HepG2 (cell line): ENCODE results near the gene UBASH3A. TPM values are rescaled to one million over a fixed set of nuclear protein-coding genes. Genes with fewer than 3 reads are reported as not detected.

Experiments used
- ATAC-seq: fragments of 200-7000 bp; cut with Tn5 transposase; 3 replicates; pipeline ENCODE4 v1.9.1; 2020; ENCODE audit warnings: mild to moderate bottlenecking, moderate library complexity
- BruUV-seq: library from RNA; stranded (reverse); fragments of 400-500 nt; replicated peaks from 2 replicates; lab custom pipeline; 2021; lab: Mats Ljungman, UMichigan
- CTCF ChIA-PET: fragments of 300-600 bp; formaldehyde crosslinking; extraction: SDS; loops from one replicate; lab custom pipeline; 2021; ENCODE audit warnings: low total read pairs, inconsistent platforms, low intra/inter-chr PET ratio; lab: Yijun Ruan, JAX
- POLR2A ChIA-PET: fragments of 350-600 bp; sonication (Branson Sonifier 250); formaldehyde crosslinking; loops from one replicate; lab custom pipeline; 2020; ENCODE audit warnings: antibody characterized with exemption, inconsistent platforms; lab: Yijun Ruan, JAX
- DNase-seq: peaks from one replicate; pipeline ENCODE4 v3.0.0-alpha.2; 2015; ENCODE audit warnings: low spot score
- FAIRE-seq: peaks from 3 replicates; lab custom pipeline; 2011; peaks lifted over from hg19 to GRCh38; lab: Jason Lieb, UNC
- H2AFZ ChIP-seq: one replicate; pipeline ENCODE4 v1.6.1; 2011; ENCODE audit warnings: low read length, inconsistent platforms
- H3K27ac ChIP-seq: fragments of 300-600 bp; 3 replicates; pipeline ENCODE4 v1.8.0; 2011; ENCODE audit warnings: mixed run types, mild to moderate bottlenecking, mixed read lengths, low read length, inconsistent platforms; ENCODE audit not compliant: insufficient read depth; ENCODE audit errors: extremely low read length
- H3K27me3 ChIP-seq, 2 experiments: fragments of 200-600 bp in 1 of 2; 2 replicates in 1 of 2; 3 replicates in 1 of 2; pipeline versions ENCODE4 v1.6.0 to v1.8.0; 2011; ENCODE audit warnings: low read length in 2 of 2, mild to moderate bottlenecking in 2 of 2, moderate library complexity in 2 of 2, inconsistent platforms in 1 of 2; ENCODE audit not compliant: insufficient read depth in 2 of 2, control insufficient read depth in 1 of 2
- H3K36me3 ChIP-seq, 2 experiments: fragments of 200-600 bp in 1 of 2; replicated peaks in 1 of 2; 2 replicates in 1 of 2; 3 replicates in 1 of 2; pipeline versions ENCODE4 v1.5.1 to v1.8.0; 2011; ENCODE audit warnings: low read length in 2 of 2, inconsistent platforms in 1 of 2; ENCODE audit not compliant: insufficient read depth in 2 of 2, control insufficient read depth in 1 of 2
- H3K4me1 ChIP-seq: 2 replicates; pipeline ENCODE4 v1.5.1; 2012; ENCODE audit warnings: low read length, inconsistent platforms; ENCODE audit not compliant: insufficient read depth
- H3K4me2 ChIP-seq: 2 replicates; pipeline ENCODE4 v1.6.0; 2011; ENCODE audit warnings: low read depth, low read length, inconsistent platforms
- H3K4me3 ChIP-seq, 3 experiments: fragments of 200-600 bp in 1 of 3; sonication (generic), shearing (Covaris generic) in 1 of 3; replicated peaks in 1 of 3; 2 replicates each; pipeline ENCODE4 v1.5.1; 2011 to 2016; ENCODE audit warnings: low read length in 3 of 3, inconsistent platforms in 2 of 3, low read depth in 2 of 3, mild to moderate bottlenecking in 2 of 3, control low read depth in 1 of 3, mixed read lengths in 1 of 3; ENCODE audit not compliant: insufficient read depth in 1 of 3
- H3K79me2 ChIP-seq: one replicate; pipeline ENCODE4 v1.6.1; 2011; ENCODE audit warnings: low read length, inconsistent platforms; ENCODE audit not compliant: insufficient read depth
- H3K9ac ChIP-seq: 2 replicates; pipeline ENCODE4 v1.6.0; 2011; ENCODE audit warnings: mild to moderate bottlenecking, low read depth, low read length, inconsistent platforms; ENCODE audit not compliant: insufficient read depth
- H3K9me3 ChIP-seq: 2 replicates; pipeline ENCODE4 v1.5.1; 2012; ENCODE audit warnings: mild to moderate bottlenecking, low read length
- H4K20me1 ChIP-seq: 2 replicates; pipeline ENCODE4 v1.6.0; 2011; ENCODE audit warnings: inconsistent platforms, mild to moderate bottlenecking, low read length, moderate library complexity; ENCODE audit not compliant: insufficient read depth
- CREB3 ChIP-seq: sonication (generic); formaldehyde crosslinking; IDR thresholded peaks from 2 replicates; pipeline ENCODE4 v1.5.0; 2020; ENCODE audit warnings: missing genetic modification reagents
- ELF4 ChIP-seq: sonication (generic); formaldehyde crosslinking; IDR thresholded peaks from 2 replicates; pipeline ENCODE4 v1.5.0; 2020; ENCODE audit warnings: missing genetic modification reagents, mild to moderate bottlenecking, moderate library complexity, borderline replicate concordance
- KDM3A ChIP-seq: IDR thresholded peaks from 2 replicates; pipeline ENCODE4 v1.6.1; 2018; ENCODE audit warnings: low read depth, missing compliant biosample characterization
- MEIS2 ChIP-seq: sonication (generic); formaldehyde crosslinking; IDR thresholded peaks from 2 replicates; pipeline ENCODE4 v1.9.0; 2021; ENCODE audit warnings: mild to moderate bottlenecking, missing genetic modification reagents
- MIER2 ChIP-seq: IDR thresholded peaks from 2 replicates; pipeline ENCODE4 v1.6.1; 2016; ENCODE audit warnings: missing biosample characterization, missing genetic modification reagents
- MXD1 ChIP-seq: sonication (generic); formaldehyde crosslinking; IDR thresholded peaks from 2 replicates; pipeline ENCODE4 v1.4.0; 2020; ENCODE audit warnings: mild to moderate bottlenecking, missing genetic modification reagents
- MYC ChIP-seq: sonication (generic); formaldehyde crosslinking; IDR thresholded peaks from 2 replicates; pipeline ENCODE4 v1.9.0; 2021; ENCODE audit warnings: missing genetic modification reagents, borderline replicate concordance
- NCOR1 ChIP-seq: fragments of 200-600 bp; sonication (generic); IDR thresholded peaks from 2 replicates; pipeline ENCODE4 v1.7.0; 2017; ENCODE audit warnings: antibody characterized with exemption, low read length, borderline replicate concordance
- NR2C2 ChIP-seq: sonication (generic); formaldehyde crosslinking; IDR thresholded peaks from 2 replicates; pipeline ENCODE4 v1.4.0; 2020; ENCODE audit warnings: missing genetic modification reagents, mild to moderate bottlenecking, moderate library complexity, borderline replicate concordance
- RBM22 ChIP-seq: fragments of 200-400 bp; formaldehyde crosslinking; optimal IDR thresholded peaks from 2 replicates; pipeline ENCODE3; 2017; ENCODE audit warnings: mild to moderate bottlenecking, low read length, moderate library complexity
- RXRA ChIP-seq: sonication (generic); formaldehyde crosslinking; IDR thresholded peaks from 2 replicates; pipeline ENCODE4 v1.5.1; 2020; ENCODE audit warnings: missing genetic modification reagents
- ZNF430 ChIP-seq: sonication (generic); formaldehyde crosslinking; IDR thresholded peaks from 2 replicates; pipeline ENCODE4 v1.9.0; 2021; ENCODE audit warnings: mild to moderate bottlenecking, missing genetic modification reagents
- ZNF652 ChIP-seq: IDR thresholded peaks from 2 replicates; pipeline ENCODE4 v1.6.1; 2016; ENCODE audit warnings: low read depth, borderline replicate concordance
- ZNF83 ChIP-seq: sonication (generic); formaldehyde crosslinking; IDR thresholded peaks from 2 replicates; pipeline ENCODE4 v1.4.0; 2020; ENCODE audit warnings: missing genetic modification reagents, mild to moderate bottlenecking, borderline replicate concordance
- ZSCAN20 ChIP-seq: sonication (generic); formaldehyde crosslinking; IDR thresholded peaks from 2 replicates; pipeline ENCODE4 v1.4.0; 2020; ENCODE audit warnings: missing genetic modification reagents, mild to moderate bottlenecking, borderline replicate concordance
- ZSCAN29 ChIP-seq: sonication (generic); formaldehyde crosslinking; conservative IDR thresholded peaks from 2 replicates; pipeline ENCODE4 v1.4.0; 2020; ENCODE audit warnings: mild to moderate bottlenecking, missing genetic modification reagents
- WGBS: methylation state at CpG from one replicate; pipeline ENCODE4 v1.1.6; 2017; ENCODE audit warnings: low lambda C conversion rate; 5-methylcytosine and 5-hydroxymethylcytosine counted together
- in situ Hi-C: cut with HindIII; loops from 2 replicates; pipeline ENCODE4 v1.10.0; 2017; ENCODE audit warnings: low pct_unique_long_range_greater_than_20kb; ENCODE audit not compliant: extremely low pct_ligation_motif_present
- intact Hi-C: fragments of 100-400 bp; cut with micrococcal nuclease; formaldehyde crosslinking; loops from one replicate; pipeline ENCODE4 v1.10.0; 2022; ENCODE audit not compliant: unreplicated experiment
- polyA plus RNA-seq, 8 experiments: library from polyadenylated mRNA; depleted of rRNA in 3 of 8; stranded (reverse) in 7 of 8; unstranded in 1 of 8; fragments of >200 nt; fragmentation: Illumina TruSeq in 4 of 8; extraction: Trizol in 4 of 8; gene quantifications; 2 replicates each; pipeline versions ENCODE4 v1.2.1 to v1.2.3, GENCODE V29; 2011 to 2016; ENCODE audit warnings: low read depth in 4 of 8, missing spikeins in 1 of 8, mixed read lengths in 1 of 8; ENCODE audit not compliant: insufficient read depth in 1 of 8
- total RNA-seq, 5 experiments: library from RNA; depleted of rRNA; stranded (reverse); fragments of >200 nt; fragmentation: Illumina TruSeq; extraction: Trizol; gene quantifications; 2 replicates each; pipeline ENCODE4 v1.2.3, GENCODE V29; 2016; ENCODE audit warnings: low read depth in 1 of 5
- TF ChIP-seq, protein P1 (sequence below): sonication (generic); formaldehyde crosslinking; IDR thresholded peaks from 2 replicates; pipeline ENCODE4 v1.9.0; 2021; ENCODE audit warnings: missing genetic modification reagents, mild to moderate bottlenecking, borderline replicate concordance

Gene UBASH3A
- total and polyA plus RNA-seq, 2 of the 13 experiments (the other 11 are each of a cell fraction or from before 2014, with no cell fraction given) = not detected

DNA sequence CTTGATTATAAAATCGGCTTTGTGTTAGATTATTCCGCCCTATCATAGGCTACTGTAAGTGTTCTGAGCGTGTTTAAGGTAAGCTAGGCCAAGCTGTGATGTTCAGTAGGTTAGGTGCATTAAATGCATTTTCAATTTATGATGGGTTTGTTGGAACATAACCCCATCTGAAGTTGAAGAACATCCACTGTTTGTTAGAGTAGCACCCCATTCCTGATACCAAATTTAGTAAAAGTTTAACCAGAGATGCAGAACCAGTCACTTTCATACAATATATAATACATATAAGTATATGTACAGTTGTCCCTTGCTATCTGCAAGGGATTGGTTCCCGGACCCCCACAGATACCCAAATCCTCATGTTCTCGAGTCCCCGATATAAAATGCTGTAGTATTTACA is 16.1 kb downstream of the UBASH3A start:
- ChIA-PET POLR2A (no interaction called here), CTCF (no interaction called here)
- DNase-seq (no peak), ATAC-seq (no peak), FAIRE-seq (no peak)
- WGBS = 38% methylated on average over 6 of the region's 6 CpGs
- Histone ChIP-seq H3K79me2 (no peaks in the 10 kb centered on the region), H3K4me2 (no peak overlapping the region), H3K27ac (no peak overlapping the region), H3K4me1 (peaks cover 23% of the 10 kb centered on the region), H3K27me3 (peaks cover 1 to 13% of the 10 kb centered on the region in 2 experiments; a peak in 1 of 5 replicates), H3K36me3 (no peaks in the 10 kb centered on the region), H3K9ac (no peak overlapping the region), H3K9me3 (no peaks in the 10 kb centered on the region), H3K4me3 (no peak overlapping the region), H2AFZ (no peak overlapping the region), H4K20me1 (no peaks in the 10 kb centered on the region)
- intact Hi-C loops = no loop called here
- in situ Hi-C loops = no loop called here
- no TSS peak for BruUV-seq
- TF ChIP-seq MIER2 (CRISPR knock-in tag) = no peak
- no peak for TF ChIP-seq ZSCAN20
- TF ChIP-seq MYC = no peak
- no peak for TF ChIP-seq KDM3A (CRISPR knock-in tag)
- no peak for TF ChIP-seq NR2C2 (CRISPR knock-in tag)
- TF ChIP-seq NCOR1 = no peak
- no peak for TF ChIP-seq MEIS2 (CRISPR knock-in tag)
- no peak for TF ChIP-seq ZNF652
- TF ChIP-seq ZNF430 = no peak
- no peak for TF ChIP-seq ELF4 (CRISPR knock-in tag)
- no peak for TF ChIP-seq CREB3 (CRISPR knock-in tag)
- no peak for TF ChIP-seq ZNF83 (CRISPR knock-in tag)
- TF ChIP-seq RXRA (CRISPR knock-in tag) = no peak
- TF ChIP-seq, protein P1, sequence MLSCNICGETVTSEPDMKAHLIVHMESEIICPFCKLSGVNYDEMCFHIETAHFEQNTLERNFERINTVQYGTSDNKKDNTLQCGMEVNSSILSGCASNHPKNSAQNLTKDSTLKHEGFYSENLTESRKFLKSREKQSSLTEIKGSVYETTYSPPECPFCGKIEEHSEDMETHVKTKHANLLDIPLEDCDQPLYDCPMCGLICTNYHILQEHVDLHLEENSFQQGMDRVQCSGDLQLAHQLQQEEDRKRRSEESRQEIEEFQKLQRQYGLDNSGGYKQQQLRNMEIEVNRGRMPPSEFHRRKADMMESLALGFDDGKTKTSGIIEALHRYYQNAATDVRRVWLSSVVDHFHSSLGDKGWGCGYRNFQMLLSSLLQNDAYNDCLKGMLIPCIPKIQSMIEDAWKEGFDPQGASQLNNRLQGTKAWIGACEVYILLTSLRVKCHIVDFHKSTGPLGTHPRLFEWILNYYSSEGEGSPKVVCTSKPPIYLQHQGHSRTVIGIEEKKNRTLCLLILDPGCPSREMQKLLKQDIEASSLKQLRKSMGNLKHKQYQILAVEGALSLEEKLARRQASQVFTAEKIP (CRISPR knock-in tag) = no peak
- TF ChIP-seq RBM22 = no peak
- TF ChIP-seq ZSCAN29 (CRISPR knock-in tag) = no peak
- TF ChIP-seq MXD1 = no peak
